Measurements from ENCODE around the gene CREB5. TPM values are rescaled to one million over a fixed set of nuclear protein-coding genes. Genes with fewer than 3 reads are reported as not detected.
A peak's percentile ranks its signal among the peaks of the same experiment; 100 is the strongest.

CREB5 gene
- total RNA-seq, 5 donors from 2014 or later (not counting 1 experiment from before 2014, with no cell fraction given): 0.03 to 0.58 (median 0.23) TPM

DNA sequence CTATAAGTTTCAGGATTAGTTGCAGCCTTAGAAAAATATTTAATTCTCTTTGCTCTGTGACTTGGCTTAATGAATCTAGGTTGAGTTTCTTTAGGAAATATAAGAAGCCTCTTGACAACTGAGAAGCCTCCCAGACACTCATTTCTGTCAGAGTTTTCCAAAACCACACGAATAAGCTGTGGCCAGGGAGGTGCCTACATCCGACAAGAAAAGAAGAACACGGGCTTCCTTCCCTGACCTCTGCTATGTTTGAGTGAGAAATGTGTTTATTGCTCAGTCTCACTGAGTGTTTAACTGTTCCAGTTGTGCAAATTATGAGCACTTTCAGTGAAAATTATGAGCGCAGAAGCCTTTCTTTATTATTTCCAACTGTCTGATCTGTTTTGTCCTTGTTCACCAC is 440.8 kb downstream of the CREB5 start:
- Histone ChIP-seq H3K4me3 (ENCODE audit: control insufficient read depth in 1 of 2, extremely low read depth in 1 of 2, low read length in 1 of 2) (no peak overlapping the region), H3K36me3 (ENCODE audit: control insufficient read depth in 2 of 2, extremely low read depth in 1 of 2, insufficient read depth in 1 of 2, low read length in 1 of 2) (no peaks in the 10 kb centered on the region), H3K9me3 (no peaks in the 10 kb centered on the region), H3K27me3 (replicated peaks in 1 of 2; ENCODE audit: control insufficient read depth in 2 of 2, extremely low read depth in 1 of 2, insufficient read depth in 2 of 2, low read length in 1 of 2) (peaks cover 14 to 15% of the 10 kb centered on the region in 2 experiments), H3K4me1 (ENCODE audit: control insufficient read depth in 1 of 2, extremely low read depth in 1 of 2, insufficient read depth in 2 of 2, low read length in 2 of 2) (peaks cover 2 to 8% of the 10 kb centered on the region in 2 experiments), H3K27ac (ENCODE audit: low read length) (no peak overlapping the region)
- Mint-ChIP-seq H3K27me3 (peaks cover 54% of the 10 kb centered on the region in 2 donors), H3K27ac (no peak overlapping the region), H3K4me1 (peaks cover 0 to 12% (median 11%) of the 10 kb centered on the region in 3 donors), H3K36me3 (no peaks in the 10 kb centered on the region), H3K9me3 (no peaks in the 10 kb centered on the region), H3K4me3 (peak overlapping the region; percentile 17 to 85 (median 60))
- ATAC-seq (replicated peaks in 1 of 4) (no peak), DNase-seq (no peak)
- WGBS (ENCODE audit: insufficient coverage): no CpG with 5 or more reads among the region's 4 CpGs
- POLR2A ChIA-PET: no interaction called here
- CTCF ChIA-PET: interaction anchor here in 1 of 2 donors (0.7 to 1.5 kb wide), 4 partner anchors 17 to 463 kb away, joined by 3 to 7 read pairs (median 4); no protein-coding TSS in a partner anchor

DNA sequence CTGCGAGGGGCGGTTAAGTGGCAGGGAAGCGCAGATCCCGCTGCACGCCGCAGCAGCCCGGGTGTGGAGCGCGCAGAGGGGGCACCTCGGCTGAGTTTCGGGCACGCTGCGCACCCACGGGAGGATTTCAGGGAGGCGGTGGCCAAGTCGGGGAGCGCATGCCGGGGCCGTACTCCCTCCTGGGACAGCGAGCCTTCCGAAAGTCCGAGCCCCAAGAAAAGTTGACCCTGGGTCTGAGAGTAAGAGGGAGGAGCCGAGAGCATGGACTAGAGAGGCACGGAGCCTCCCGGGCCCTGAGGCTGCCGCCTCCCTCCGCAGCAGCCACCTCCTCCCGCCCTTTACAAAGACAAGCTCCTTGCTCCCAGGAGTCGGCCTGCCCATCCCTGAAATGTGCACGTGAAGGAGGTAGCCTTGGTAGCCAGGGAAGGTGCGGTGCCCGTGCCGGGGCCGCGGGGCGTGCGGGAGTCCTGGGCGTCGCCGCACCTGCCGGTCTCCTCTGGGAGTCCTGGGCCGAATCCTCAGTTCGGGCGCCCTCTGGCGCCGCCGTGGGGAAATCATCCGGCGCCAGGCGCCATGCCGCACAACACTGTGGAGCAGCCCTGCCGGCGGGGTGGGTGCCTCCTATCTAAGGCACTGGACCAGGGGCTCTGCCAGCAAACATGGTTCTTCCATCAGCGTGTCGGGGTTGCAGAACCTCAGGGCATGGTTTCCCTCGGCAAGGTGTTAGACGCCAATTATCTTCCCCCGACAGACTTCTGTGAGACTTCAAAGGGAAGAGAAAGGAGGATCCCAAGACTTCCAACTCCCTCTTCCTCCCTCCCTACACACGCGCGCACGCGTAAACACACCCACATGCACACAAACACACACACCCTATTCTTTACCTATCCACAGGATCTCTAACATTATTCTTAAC is 441.8 kb downstream of the CREB5 start:
- Mint-ChIP-seq H3K9me3 (no peaks in the 10 kb centered on the region), H3K36me3 (no peaks in the 10 kb centered on the region), H3K4me3 (peak overlapping the region; percentile 60 to 85 (median 67)), H3K27me3 (peaks cover 53 to 56% of the 10 kb centered on the region in 2 donors), H3K27ac (no peak overlapping the region), H3K4me1 (peaks cover 0 to 12% (median 11%) of the 10 kb centered on the region in 3 donors)
- 3% methylated on average over 48 of the region's 63 CpGs for WGBS (ENCODE audit: insufficient coverage)
- Histone ChIP-seq H3K4me1 (ENCODE audit: control insufficient read depth in 1 of 2, extremely low read depth in 1 of 2, insufficient read depth in 2 of 2, low read length in 2 of 2) (peaks cover 2 to 8% of the 10 kb centered on the region in 2 experiments), H3K36me3 (ENCODE audit: control insufficient read depth in 2 of 2, extremely low read depth in 1 of 2, insufficient read depth in 1 of 2, low read length in 1 of 2) (no peaks in the 10 kb centered on the region), H3K4me3 (ENCODE audit: control insufficient read depth in 1 of 2, extremely low read depth in 1 of 2, low read length in 1 of 2) (peak overlapping the region; percentile 44 to 92), H3K9me3 (no peaks in the 10 kb centered on the region), H3K27me3 (replicated peaks in 1 of 2; ENCODE audit: control insufficient read depth in 2 of 2, extremely low read depth in 1 of 2, insufficient read depth in 2 of 2, low read length in 1 of 2) (peaks cover 15 to 16% of the 10 kb centered on the region in 2 experiments), H3K27ac (ENCODE audit: low read length) (no peak overlapping the region)
- ChIA-PET CTCF (interaction anchor here (0.7 to 1.5 kb wide), 6 partner anchors 16 to 1658 kb away, joined by 3 to 7 read pairs (median 4); no protein-coding TSS in a partner anchor), POLR2A (no interaction called here)
- peak; percentile 15 to 72 (median 51) for DNase-seq
- peak; percentile 83 to 96 (median 96) for ATAC-seq (replicated peaks in 1 of 4)

DNA sequence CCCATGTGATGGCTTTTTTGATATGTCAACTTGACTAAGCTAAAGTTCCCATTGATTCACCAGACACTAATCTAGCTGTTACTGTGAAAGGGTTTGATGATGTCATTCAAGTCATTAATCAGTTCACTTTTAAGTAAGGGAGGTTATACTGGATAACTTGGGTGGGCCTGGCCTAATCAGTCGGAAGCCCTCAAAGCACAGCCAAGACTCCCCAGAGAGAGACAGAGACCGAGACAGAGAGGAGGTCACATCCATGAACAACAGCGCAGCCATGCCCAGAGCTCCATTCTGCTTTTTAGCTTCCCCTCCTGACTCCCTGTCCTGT is 442.4 kb downstream of the CREB5 start:
- CTCF ChIA-PET: interaction anchor here (1.0 to 1.5 kb wide), 2 partner anchors 557 to 1659 kb away, joined by 4 to 5 read pairs; no protein-coding TSS in a partner anchor
- no CpG with 5 or more reads among the region's 3 CpGs for WGBS (ENCODE audit: insufficient coverage)
- Histone ChIP-seq H3K4me3 (ENCODE audit: control insufficient read depth in 1 of 2, extremely low read depth in 1 of 2, low read length in 1 of 2) (no peak overlapping the region), H3K4me1 (ENCODE audit: control insufficient read depth in 1 of 2, extremely low read depth in 1 of 2, insufficient read depth in 2 of 2, low read length in 2 of 2) (peaks cover 2 to 8% of the 10 kb centered on the region in 2 experiments), H3K36me3 (ENCODE audit: control insufficient read depth in 2 of 2, extremely low read depth in 1 of 2, insufficient read depth in 1 of 2, low read length in 1 of 2) (no peaks in the 10 kb centered on the region), H3K9me3 (no peaks in the 10 kb centered on the region), H3K27ac (ENCODE audit: low read length) (no peak overlapping the region), H3K27me3 (replicated peaks in 1 of 2; ENCODE audit: control insufficient read depth in 2 of 2, extremely low read depth in 1 of 2, insufficient read depth in 2 of 2, low read length in 1 of 2) (peaks cover 15 to 18% of the 10 kb centered on the region in 2 experiments)
- ATAC-seq (replicated peaks in 1 of 4): no peak
- H3K36me3 Mint-ChIP-seq: no peaks in the 10 kb centered on the region
- peaks cover 56 to 58% of the 10 kb centered on the region in 2 donors for H3K27me3 Mint-ChIP-seq
- H3K27ac Mint-ChIP-seq: no peak overlapping the region
- H3K4me1 Mint-ChIP-seq: peaks cover 0 to 12% (median 11%) of the 10 kb centered on the region in 3 donors
- DNase-seq: no peak
- no peaks in the 10 kb centered on the region for H3K9me3 Mint-ChIP-seq
- POLR2A ChIA-PET: no interaction called here
- peak overlapping the region; percentile 26 to 85 (median 39) for H3K4me3 Mint-ChIP-seq

DNA sequence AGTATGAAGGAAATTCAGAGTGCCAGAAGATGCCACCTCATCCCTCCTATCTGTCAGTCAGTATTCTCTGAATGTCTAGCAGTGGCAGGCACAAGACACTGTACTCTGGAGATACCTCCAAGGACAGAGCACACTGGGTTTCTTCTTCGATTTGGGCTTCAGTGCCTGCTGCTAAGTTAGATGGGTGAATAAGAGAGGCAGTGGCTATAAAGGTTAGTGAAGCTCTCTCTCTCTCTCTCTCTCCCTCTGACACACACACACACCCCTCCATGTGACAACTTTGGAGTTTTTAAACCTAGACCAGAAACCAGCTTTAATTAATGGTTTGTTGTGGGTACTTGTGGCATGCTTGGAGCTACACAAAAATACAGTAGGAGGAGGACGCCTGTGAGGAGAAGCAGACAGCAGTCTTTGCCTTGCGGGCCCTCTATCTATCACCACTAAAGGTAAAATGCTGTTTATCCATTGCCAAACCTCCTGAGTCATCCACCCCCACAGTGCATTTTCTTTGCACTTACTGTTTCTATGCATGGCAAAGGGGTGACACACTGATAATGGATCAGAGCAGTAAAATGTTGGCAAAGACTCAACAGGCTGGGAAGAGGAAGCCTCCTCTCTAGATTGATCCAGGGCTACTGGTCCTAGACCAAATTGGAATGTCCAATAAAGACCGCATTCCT is 443.4 kb downstream of the CREB5 start:
- peaks cover 0 to 12% (median 11%) of the 10 kb centered on the region in 3 donors for H3K4me1 Mint-ChIP-seq
- no peaks in the 10 kb centered on the region for H3K9me3 Mint-ChIP-seq
- H3K27me3 Mint-ChIP-seq: peaks cover 60 to 63% of the 10 kb centered on the region in 2 donors
- Histone ChIP-seq H3K9me3 (no peaks in the 10 kb centered on the region), H3K27me3 (replicated peaks in 1 of 2; ENCODE audit: control insufficient read depth in 2 of 2, extremely low read depth in 1 of 2, insufficient read depth in 2 of 2, low read length in 1 of 2) (peaks cover 15 to 18% of the 10 kb centered on the region in 2 experiments), H3K4me1 (ENCODE audit: control insufficient read depth in 1 of 2, extremely low read depth in 1 of 2, insufficient read depth in 2 of 2, low read length in 2 of 2) (peaks cover 2 to 8% of the 10 kb centered on the region in 2 experiments), H3K27ac (ENCODE audit: low read length) (no peak overlapping the region), H3K4me3 (ENCODE audit: control insufficient read depth in 1 of 2, extremely low read depth in 1 of 2, low read length in 1 of 2) (no peak overlapping the region), H3K36me3 (ENCODE audit: control insufficient read depth in 2 of 2, extremely low read depth in 1 of 2, insufficient read depth in 1 of 2, low read length in 1 of 2) (no peaks in the 10 kb centered on the region)
- 100% methylated on average over 1 of the region's 4 CpGs for WGBS (ENCODE audit: insufficient coverage)
- no peak overlapping the region for H3K27ac Mint-ChIP-seq
- ATAC-seq (replicated peaks in 1 of 4) (no peak), DNase-seq (no peak)
- CTCF ChIA-PET: interaction anchor here in 1 of 2 donors (0.5 to 1.0 kb wide), 2 partner anchors 74 to 558 kb away, joined by 3 to 4 read pairs; no protein-coding TSS in a partner anchor
- peak overlapping the region in 1 of 3 donors; percentile 85 for H3K4me3 Mint-ChIP-seq
- POLR2A ChIA-PET: interaction anchor here in 1 of 2 donors (0.6 kb wide), 1 partner anchor 768 kb away, joined by 3 read pairs; no protein-coding TSS in a partner anchor
- no peaks in the 10 kb centered on the region for H3K36me3 Mint-ChIP-seq

DNA sequence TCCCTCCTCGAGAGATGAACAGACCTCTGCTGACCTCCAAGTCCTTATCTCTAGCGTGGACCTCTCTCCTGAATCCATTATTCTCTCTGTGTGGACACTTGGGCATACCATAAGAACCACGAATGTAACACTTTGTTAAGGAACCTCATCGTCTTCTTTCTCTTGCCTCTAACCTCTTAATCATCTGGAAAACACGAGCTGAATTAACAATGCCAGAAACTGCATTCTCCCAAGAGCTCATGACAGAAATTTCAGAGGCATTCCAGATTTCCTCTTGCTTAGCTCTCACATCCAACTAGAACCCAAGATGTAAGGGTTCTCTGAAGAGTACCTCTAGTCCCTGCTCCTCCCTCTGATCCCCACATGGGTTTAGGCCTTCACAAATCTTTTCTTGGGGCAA is 444.3 kb downstream of the CREB5 start:
- WGBS (ENCODE audit: insufficient coverage): 64% methylated on average over 5 of the region's 5 CpGs
- no peak overlapping the region for H3K4me3 Mint-ChIP-seq
- peaks cover 62 to 63% of the 10 kb centered on the region in 2 donors for H3K27me3 Mint-ChIP-seq

DNA sequence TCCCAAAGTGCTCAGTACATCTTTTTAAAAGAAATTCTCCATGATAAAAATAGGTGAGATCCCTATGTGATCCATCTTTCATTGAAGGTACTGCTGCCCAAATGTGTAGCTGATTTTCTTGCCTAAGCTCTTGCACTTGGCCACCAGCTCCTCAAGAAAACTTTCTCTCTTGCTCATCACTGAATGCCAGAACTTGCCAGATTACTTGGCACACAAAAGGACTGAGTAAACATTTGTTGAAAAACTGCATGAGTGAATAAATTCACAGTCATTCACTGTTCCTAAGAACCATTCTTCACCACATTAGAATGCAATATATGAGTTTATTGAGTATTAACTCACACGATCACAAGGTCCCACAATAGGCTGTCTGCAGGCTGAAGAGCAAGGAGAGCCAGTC is 445.9 kb downstream of the CREB5 start:
- Histone ChIP-seq H3K27ac (ENCODE audit: low read length) (no peak overlapping the region), H3K27me3 (replicated peaks in 1 of 2; ENCODE audit: control insufficient read depth in 2 of 2, extremely low read depth in 1 of 2, insufficient read depth in 2 of 2, low read length in 1 of 2) (peaks cover 7 to 18% of the 10 kb centered on the region in 2 experiments), H3K36me3 (ENCODE audit: control insufficient read depth in 2 of 2, extremely low read depth in 1 of 2, insufficient read depth in 1 of 2, low read length in 1 of 2) (no peaks in the 10 kb centered on the region), H3K4me3 (ENCODE audit: control insufficient read depth in 1 of 2, extremely low read depth in 1 of 2, low read length in 1 of 2) (no peak overlapping the region), H3K9me3 (no peaks in the 10 kb centered on the region), H3K4me1 (ENCODE audit: control insufficient read depth in 1 of 2, extremely low read depth in 1 of 2, insufficient read depth in 2 of 2, low read length in 2 of 2) (peaks cover under 1 to 8% of the 10 kb centered on the region in 2 experiments)
- POLR2A ChIA-PET: no interaction called here
- no peak for DNase-seq
- ATAC-seq (replicated peaks in 1 of 4): no peak
- Mint-ChIP-seq H3K36me3 (no peaks in the 10 kb centered on the region), H3K27ac (no peak overlapping the region), H3K27me3 (peaks cover 57 to 61% of the 10 kb centered on the region in 2 donors), H3K4me3 (no peak overlapping the region), H3K4me1 (peaks cover 0 to 12% (median 8%) of the 10 kb centered on the region in 3 donors), H3K9me3 (no peaks in the 10 kb centered on the region)
- 50% methylated on average over 1 of the region's 1 CpG for WGBS (ENCODE audit: insufficient coverage)
- CTCF ChIA-PET: no interaction called here

More for the DNA sequence above, 444.3 kb downstream of the CREB5 start:
- Histone ChIP-seq H3K4me1 (ENCODE audit: control insufficient read depth in 1 of 2, extremely low read depth in 1 of 2, insufficient read depth in 2 of 2, low read length in 2 of 2) (peaks cover 2 to 8% of the 10 kb centered on the region in 2 experiments), H3K4me3 (ENCODE audit: control insufficient read depth in 1 of 2, extremely low read depth in 1 of 2, low read length in 1 of 2) (no peak overlapping the region), H3K27me3 (replicated peaks in 1 of 2; ENCODE audit: control insufficient read depth in 2 of 2, extremely low read depth in 1 of 2, insufficient read depth in 2 of 2, low read length in 1 of 2) (peaks cover 15 to 18% of the 10 kb centered on the region in 2 experiments), H3K27ac (ENCODE audit: low read length) (no peak overlapping the region), H3K36me3 (ENCODE audit: control insufficient read depth in 2 of 2, extremely low read depth in 1 of 2, insufficient read depth in 1 of 2, low read length in 1 of 2) (no peaks in the 10 kb centered on the region), H3K9me3 (no peaks in the 10 kb centered on the region)
- no peak for DNase-seq
- peaks cover 0 to 12% (median 11%) of the 10 kb centered on the region in 3 donors for H3K4me1 Mint-ChIP-seq
- H3K36me3 Mint-ChIP-seq: no peaks in the 10 kb centered on the region
- no peaks in the 10 kb centered on the region for H3K9me3 Mint-ChIP-seq
- CTCF ChIA-PET: no interaction called here
- POLR2A ChIA-PET: no interaction called here
- peak overlapping the region in 1 of 2 donors; percentile 8 for H3K27ac Mint-ChIP-seq
- ATAC-seq (replicated peaks in 1 of 4): no peak

Data from T-cell (primary cell).